Activated T-helper 1 cell treated with Interleukin-2 at 50 U/mL for 16 hours (primary cell): Measurements from ENCODE around the gene EPHA10.
"Not testable (repeated sequence)": the region's sequence is repeated elsewhere in the genome, so short reads cannot be mapped to it uniquely, and the experiment has no call there.

Experiments
- DNase-seq: peaks from one replicate; pipeline ENCODE4 v3.0.0-alpha.2; 2020; ENCODE audit warnings: low read depth

Gene EPHA10

DNA sequence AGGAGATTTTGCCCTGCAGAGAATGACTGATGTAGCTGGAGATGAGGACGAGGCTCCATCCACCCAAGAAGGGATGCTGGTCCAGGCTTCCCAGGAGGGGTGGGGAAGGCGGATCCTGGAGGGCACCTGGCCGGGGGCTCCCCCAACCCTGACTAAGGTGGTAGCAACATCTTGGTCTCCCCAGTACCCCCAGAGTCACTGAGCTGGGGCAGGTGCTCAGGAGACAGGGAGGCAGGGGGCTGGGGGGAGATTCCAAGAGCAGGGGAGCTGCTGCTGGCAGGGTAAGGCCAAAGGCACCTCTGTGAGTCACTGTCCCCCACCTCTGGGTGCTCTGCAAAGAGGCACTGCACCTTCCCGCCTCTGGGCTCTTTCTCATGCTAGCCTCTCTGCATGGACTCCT lies 48.6 kb downstream of the EPHA10 start:
- no peak for DNase-seq

DNA sequence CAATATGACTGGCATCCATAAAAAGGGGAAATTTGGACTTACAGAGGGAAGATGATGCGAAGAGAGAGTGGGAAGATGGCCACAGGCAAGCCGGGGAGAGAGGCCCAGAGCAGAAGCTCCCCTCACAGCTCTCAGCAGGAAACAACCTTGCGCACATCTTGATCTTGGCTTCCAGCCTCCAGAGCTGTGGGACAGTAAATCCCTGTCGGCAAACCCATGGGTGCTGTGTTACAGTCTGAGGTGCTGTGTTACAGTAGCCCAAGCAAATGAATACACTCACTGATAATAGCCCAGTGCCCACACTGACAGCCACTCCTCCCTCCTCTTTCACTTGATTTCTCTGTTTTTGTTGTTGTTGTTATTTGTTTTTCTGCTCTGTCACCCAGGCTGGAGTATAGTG lies 50.2 kb downstream of the EPHA10 start:
- no peak for DNase-seq

DNA sequence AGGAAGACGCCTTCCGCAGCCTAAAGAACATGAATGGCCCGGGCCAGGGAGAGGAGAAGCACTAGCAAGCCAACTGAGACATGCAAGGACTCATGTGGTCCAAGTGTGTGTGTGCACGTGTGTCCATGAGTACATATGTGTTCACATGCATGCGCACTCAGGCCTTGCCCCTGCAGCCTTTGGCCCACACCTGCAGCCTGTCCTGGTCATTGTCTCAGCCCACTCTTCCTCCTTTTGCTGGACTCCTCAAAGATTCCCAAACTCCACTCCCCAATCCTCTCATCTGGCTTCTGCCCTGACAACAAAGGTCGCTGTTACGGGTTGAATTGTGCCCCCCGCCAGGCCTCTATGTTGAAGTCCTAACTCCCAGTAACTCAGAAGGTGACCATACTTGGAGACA lies 50.7 kb downstream of the EPHA10 start:
- DNase-seq = no peak

DNA sequence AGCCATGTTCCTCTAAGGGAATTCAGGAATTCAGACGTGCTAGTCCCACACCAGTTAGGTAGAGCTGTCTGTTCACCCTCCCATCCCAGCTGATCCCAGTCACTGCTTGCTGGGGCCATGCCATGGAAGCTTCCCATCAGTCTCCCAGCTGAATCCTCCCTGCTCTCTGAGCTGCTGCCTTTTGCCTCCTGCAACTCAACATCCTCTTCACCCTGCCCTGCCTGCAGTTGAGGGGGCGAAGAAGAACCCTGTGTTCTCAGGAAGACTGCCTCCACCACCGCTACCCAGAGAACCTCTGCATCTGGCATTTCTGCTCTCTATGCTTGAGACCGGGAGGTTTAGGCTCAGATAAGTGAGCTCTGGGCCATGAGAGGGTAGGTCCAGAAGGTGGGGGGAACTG lies 56.4 kb downstream of the EPHA10 start:
- no peak for DNase-seq

DNA sequence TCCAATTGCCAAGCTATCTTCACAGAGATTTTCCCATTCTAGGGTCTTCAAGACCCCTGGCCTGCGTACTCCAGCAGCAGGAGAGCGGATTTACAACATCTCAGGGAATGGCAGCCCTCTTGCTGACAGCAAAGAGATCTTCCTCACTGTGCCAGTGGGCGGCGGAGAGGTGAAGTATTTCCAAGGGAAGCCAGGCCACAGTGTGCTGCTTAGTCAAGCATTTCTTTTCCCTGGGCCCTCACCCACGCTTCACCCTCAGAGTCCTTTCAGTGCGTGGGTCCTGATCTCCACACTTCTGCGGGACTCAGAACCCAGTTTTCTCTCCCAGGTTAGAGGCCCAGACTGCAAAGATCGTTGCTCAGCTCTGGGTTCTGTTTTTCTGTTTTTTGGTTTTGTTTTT lies 59.5 kb downstream of the EPHA10 start:
- DNase-seq = no peak

DNA sequence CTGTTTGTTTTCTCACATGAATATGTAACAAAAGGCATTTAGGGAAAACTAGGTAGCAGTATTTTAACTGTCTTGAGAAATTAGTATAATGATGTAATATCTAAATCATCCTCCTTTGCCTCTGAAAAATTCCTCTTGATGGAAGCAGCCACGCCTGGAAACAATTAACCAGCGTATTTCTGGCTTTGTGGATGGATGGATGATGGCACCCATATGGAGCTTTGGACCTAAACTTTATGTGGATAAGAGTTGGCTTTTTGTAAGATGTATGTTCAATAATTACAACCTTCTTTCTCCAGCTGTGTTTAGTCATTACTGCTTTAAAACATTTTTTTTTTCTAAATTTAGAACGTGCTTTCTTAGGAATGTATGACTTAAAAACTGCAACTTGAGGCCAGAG lies 60.0 kb downstream of the EPHA10 start:
- DNase-seq = no peak

DNA sequence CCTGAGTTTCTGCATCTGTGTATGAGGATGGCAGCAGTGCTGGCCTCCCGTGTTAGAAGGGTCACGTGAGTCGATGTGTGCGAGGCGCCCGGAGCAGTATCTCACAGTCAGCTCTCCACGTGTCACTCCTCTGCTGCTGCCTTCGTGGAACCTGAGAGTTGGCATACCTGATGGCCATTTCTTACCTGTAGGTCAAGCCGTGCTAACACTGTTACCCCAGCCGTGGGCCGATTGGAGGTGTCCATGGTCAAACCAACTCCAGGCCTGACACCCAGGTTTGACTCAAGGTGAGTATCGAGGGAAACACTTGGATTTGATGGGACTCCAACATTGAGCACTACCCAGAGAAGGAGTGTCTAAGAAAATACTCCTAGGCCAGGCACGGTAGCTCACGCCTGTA lies 61.9 kb downstream of the EPHA10 start:
- no peak for DNase-seq

DNA sequence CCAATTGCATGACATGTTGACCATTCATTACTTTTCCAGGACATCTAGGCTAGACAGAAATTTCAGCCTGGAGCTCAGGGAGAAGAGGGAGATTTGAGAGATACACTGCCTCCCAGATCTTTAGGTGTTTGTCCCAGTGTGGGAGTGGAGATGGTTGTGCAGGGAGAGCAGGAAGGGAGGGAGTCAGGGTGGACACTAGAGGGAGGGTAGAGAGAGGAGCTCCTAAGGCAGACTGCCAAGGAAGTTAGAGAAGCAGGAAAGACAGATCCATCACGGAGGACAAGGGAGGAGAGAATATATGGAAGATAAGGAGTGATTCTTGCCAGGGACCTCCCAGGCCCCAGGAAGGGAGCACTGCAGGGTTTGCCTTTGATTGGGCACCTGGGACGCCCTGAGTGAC lies 63.9 kb downstream of the EPHA10 start:
- DNase-seq = no peak

DNA sequence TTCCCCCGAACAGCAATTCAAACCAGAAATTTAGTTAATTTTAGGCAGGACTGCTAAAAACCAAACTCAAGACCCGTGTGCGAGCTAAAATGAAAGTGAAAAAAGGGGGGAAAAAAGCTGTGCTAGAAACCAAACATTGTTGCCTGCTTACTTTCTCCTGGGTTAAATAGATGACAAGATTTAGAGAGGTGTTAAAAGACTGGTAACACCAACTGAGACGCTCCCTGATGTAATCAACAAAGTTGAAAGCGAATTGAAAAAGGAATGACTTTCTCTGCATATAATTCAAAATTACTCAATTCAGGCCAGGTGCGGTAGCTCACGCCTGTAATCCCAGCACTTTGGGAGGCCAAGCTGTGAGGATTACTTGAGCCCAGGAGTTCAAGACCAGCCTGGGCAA lies 65.8 kb downstream of the EPHA10 start:
- DNase-seq = no peak

DNA sequence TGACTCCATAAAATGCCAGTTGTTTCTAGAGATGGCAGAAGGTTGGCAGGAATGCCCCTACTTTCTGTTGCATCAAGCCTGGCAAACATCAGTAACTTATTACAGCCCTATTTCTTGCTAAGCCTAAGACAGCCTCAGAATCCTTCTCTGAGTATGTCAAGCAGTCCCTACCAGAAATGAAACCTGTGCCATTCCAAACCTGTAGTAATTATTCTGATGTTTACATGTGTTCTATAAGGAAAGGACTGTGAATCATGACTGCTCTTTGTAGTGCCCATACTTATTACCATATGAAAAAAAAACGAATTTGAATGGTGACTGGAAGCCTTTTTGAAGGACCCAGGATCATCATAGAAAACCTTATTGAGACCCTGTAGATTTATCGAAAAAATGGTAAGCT lies 67.2 kb downstream of the EPHA10 start:
- DNase-seq = no peak

DNA sequence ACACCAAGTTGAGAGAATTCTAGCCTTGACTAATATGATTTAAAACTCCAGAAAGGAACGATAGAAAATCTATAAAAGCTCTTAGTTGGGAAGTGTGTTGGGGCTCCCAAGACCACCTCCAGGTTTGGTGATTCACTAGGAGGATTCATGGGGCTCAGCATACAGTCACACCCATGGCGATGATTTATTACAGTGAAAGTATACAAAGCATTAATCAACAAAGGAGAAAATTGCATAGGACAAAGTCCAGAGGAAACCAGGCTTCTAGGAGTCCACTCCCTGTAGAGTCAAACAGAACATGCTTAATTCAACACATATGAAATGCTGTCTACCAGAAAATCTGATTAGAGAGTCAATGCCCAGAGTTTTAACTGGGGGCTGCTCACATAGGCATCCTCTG lies 67.8 kb downstream of the EPHA10 start:
- no peak for DNase-seq

DNA sequence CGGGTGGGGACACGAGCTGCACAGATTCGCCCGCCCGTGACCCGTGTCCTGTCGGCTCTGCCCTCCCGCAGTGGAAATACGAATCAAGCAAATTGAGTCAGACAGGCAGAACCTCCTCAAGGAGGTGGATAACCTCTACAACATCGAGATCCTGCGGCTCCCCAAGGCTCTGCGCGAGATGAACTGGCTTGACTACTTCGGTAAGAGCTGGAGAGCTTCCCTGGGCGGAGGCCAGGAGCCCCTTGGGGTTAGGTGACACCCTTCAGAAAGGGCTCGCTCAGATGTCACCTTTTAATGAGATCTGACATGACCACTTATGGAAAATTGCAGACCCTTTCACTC lies 72.1 kb downstream of the EPHA10 start:
- no peak for DNase-seq

DNA sequence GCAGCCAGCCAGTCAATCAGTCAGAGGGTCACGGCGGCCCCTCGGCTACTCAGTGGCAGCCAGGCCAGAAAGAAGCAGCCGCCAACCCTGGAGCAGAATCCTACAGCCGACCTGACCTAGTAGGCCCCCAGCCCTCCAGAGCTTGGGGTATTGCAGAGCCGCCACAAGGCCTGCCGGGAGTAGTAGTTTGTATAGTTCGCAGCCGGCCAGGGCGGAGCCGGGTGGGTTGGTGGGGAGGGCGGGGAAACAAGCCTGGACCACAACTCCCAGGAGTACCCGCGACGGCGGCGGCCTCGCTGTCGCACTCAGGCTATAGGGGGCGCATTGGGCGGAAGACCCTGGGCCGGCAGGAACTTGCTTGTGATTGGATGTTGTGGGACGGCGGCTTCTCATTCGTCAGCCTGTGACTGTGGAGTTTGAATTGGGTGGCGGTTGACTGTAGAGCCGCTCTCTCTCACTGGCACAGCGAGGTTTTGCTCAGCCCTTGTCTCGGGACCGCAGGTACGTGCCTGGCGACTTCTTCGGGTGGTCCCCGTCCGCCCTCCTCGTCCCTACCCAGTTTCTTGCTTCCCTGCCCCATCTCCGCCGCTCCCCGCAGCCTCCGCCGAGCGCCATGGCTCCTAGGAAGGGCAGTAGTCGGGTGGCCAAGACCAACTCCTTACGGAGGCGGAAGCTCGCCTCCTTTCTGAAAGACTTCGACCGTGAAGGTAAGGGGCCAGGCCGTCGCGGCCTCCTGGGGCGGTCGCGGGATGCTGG lies 72.7 kb downstream of the EPHA10 start, which contains the start of gene CDCA8:
CDCA8 (plus strand) TSS at position 439 of the 756 bp plus-strand sequence; CDS start at position 614, 175 bp downstream.
- peak; percentile 98 for DNase-seq

DNA sequence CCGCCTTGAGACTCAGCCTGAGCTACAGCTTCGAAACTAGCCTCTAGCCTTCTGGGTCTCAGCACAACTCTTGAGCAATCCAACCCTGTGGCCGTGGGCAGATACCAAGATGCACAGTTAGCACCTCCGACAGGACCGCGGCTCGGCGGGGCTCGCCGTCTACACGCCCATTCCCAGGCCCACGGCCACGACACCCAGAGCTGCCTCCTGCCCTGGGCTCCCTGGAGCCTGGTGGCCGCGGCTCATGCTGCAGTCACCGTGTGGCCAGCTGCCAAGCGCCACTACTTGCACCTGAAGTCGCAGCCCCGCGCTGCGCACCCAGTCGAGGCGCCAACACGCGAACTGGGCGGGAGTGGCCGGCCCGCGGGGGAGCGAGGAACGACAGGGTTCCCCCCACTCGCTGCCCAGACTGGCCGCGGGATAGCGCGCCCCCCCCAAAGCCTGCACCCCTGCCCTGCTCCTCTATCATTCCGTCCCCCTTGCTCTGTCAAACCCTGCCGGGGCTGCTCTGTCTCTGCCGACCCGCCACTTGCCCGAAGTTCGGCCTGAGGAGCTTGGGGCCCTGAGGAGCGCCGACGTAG lies 73.3 kb downstream of the EPHA10 start:
- no peak for DNase-seq

DNA sequence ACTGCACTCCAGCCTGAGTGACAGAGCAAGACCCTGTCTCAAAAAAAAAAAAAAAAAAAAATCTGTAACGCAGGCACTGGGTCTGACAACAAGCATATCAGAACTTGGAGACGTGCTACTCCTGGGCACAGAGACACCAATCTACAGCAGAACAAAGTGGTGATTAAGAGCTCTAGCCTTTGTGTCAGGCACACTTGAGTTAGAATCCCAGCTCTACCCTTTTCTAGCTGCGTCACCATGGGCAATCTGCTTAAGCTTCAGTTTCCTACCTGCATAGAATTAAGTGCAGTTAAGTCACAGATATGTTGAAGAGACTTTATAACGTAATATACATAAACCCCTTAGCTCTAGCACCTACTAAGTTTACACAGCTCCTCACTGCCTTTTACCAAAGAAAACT lies 76.0 kb downstream of the EPHA10 start:
- no peak for DNase-seq

DNA sequence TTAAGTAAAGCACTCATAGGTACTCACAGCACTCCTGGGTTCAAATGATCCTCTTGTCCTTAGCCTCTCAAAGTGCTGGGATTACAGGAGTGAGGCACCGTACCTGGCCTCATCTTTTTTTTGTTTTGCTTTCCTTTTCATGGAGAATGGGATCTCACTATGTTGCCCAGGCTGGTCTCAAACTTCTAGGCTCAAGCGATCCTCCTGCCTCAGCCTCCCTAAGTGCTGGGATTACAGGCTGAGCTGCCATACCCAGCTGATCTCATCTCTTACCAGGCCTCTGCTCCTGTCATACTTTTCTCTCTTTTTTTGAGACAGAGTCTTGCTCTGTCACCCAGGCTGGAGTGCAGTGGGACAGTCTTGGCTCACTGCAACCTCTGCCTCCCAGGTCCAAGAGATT lies 77.2 kb downstream of the EPHA10 start:
- not testable (repeated sequence) for DNase-seq

DNA sequence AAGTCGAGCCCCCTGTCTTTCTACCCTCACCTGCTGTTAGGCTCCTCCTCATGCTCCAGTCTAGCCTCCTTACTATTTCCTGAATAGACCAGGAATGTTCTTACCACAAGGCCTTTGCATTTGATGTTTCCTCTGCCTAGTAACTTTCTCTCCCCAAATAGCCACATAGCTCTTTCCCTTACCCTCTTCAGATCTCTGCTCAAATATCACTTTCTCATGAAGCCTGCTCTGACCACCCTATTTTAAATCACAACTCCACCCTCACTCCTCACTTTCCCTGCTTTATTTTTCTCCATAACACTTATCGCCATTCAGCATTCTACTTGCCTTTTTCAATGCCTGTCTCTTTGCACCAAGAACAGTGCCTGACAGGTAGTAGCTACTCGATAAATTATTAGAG lies 79.2 kb downstream of the EPHA10 start:
- DNase-seq = no peak

DNA sequence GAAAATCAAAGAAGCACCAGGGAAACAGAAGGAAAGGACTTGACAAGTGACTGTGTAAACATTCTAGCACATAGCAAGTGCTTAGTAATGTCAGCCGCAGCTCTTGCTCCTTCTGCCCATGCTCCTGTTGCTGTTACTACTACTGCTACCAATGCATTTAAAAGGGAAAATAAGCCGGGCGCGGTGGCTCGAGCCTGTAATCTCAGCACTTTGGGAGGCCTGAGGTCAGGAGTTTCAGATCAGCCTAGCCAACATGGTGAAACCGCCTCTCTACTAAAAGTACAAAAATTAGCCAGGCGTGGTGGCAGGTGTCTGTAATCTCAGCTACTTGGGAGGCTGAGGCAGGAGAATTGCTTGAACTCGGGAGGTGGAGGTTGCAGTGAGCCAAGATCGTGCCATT lies 80.7 kb downstream of the EPHA10 start:
- not testable (repeated sequence) for DNase-seq

DNA sequence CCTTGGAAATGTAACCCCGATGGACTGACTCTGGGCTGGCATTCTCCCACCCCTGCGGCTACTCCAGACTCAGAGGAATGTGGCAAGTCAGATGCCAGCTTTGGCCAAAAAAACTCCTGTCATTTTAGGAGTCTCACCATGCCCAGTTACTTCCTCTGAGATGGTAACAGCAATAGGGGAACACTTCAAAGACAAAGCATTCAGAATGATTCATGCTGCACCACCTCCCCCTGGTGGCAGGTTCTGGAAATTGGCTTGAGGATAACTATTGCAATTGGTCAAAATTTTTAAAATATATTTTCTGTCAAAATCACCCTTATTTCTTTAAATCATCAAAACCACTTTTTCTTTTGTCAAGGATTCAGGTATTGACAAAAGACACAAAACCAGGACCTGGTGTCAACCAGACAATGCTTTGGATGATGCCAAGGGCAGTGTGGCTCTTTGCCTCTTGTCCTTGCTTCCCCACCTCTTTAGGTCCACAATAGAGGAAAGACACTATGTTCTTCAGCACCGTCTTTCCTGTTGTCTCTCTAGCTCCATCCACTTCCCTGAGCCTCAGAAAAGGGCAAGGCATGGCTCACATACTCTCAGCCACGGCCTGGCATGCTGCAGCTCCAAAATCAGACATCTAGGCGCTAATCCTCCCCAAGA lies 82.5 kb downstream of the EPHA10 start:
- DNase-seq = peak; percentile 50

DNA sequence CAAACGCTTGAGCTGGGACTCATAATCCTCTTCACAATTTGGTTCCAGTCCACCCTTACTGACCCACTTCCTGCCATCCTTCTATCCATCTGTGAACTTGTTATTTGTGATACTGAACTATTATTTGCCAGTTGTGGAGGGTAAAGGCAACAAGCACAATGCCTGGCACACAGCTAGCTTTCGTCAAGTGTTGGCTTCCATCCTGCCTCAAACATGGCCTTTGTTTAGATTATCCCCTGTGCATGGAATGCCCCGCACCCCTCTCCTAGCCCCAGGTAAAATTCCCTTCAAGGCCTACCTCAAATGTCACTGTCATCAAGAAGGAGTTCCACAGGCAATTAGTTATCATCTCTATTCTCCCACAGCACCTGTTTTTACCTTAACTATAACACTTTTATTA lies 84.0 kb downstream of the EPHA10 start:
- no peak for DNase-seq

DNA sequence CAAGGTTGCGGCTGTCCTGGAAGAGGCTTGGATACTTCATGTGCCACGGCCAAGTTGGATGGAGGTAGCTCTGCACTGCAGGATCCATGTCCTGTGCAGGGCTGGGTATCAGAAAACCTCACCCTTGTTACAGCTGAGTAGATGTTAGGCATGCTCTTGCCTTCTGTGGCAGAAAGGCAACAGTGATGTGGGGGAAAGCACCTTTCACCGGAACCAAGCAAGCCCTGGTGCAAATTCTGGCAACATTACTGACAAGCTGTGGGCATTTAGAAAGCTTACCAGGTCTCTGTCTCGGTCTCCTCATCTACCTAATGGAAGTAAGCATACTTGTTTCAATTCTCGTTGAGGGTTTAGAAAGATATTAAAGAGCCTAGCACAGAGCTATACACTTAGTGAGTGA lies 87.1 kb downstream of the EPHA10 start:
- no peak for DNase-seq

DNA sequence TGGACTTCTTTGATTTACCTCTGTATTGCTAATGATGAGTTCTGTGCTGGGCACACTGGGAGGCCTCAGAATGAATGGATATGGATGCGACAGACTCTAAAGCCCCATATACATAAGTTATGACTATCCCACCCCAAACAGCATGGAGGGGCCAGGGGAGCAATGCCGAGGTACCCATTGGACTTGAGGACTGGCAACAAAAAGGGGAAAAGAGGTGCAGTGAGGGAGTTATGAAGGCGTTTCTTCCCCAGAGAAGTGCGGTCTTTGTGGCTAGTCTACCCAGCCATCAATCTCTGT lies 87.8 kb downstream of the EPHA10 start:
- no peak for DNase-seq

DNA sequence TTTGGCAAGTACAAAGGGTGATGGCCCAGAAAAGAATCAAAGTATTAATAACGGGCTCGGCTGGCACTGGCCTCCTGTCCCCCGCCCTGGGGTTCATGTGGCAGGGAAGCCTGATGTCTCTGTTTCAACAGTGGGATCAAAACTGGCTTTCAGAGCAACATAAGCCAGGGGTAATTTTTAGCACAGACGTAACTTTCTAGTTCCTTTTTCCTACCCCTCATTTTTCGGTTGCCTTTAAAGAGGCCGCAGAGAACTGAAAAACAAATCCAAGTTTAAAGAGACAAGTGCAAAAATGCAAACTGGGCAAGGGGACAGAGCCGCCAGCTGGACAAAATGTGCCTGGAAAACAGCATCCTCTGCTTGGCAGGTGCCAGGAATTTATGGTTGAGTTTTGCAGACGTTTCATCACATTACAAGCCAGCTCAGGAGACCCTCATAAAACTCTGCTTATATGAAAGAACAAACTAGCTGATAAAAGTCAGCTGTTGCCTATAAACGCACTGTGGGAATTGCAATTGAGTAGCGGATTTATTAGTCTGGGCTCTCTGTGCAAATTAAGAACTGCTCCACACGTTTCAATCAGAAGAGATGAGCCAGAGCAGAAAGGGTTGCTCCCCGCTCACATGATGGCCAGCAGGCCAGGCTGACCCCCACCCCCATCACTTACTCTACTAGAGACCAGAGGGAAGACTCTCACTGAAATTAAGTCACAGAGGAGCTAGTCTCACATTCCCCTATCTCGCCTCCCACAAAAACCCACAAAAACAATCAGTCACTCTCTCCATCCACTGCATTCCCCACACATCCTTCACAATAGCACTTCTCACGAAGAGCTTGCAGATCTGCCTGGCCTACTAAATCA lies 88.4 kb downstream of the EPHA10 start:
- DNase-seq = no peak
